A204.1 (cell line): ENCODE results near the gene AFF3.
"Not testable (repeated sequence)": the region's sequence is repeated elsewhere in the genome, so short reads cannot be mapped to it uniquely, and the experiment has no call there.

Experiments
- FAIRE-seq: peaks from 2 replicates; lab custom pipeline; 2012; peaks lifted over from hg19 to GRCh38; lab: Jason Lieb, UNC

Gene AFF3

GRCh38 chr2:99694331-99694730 lies 448.1 kb downstream of the AFF3 start:
- FAIRE-seq: no peak

GRCh38 chr2:99692785-99693184 lies 449.6 kb downstream of the AFF3 start:
- FAIRE-seq: no peak

GRCh38 chr2:99691926-99692325 lies 450.5 kb downstream of the AFF3 start:
- no peak for FAIRE-seq

DNA sequence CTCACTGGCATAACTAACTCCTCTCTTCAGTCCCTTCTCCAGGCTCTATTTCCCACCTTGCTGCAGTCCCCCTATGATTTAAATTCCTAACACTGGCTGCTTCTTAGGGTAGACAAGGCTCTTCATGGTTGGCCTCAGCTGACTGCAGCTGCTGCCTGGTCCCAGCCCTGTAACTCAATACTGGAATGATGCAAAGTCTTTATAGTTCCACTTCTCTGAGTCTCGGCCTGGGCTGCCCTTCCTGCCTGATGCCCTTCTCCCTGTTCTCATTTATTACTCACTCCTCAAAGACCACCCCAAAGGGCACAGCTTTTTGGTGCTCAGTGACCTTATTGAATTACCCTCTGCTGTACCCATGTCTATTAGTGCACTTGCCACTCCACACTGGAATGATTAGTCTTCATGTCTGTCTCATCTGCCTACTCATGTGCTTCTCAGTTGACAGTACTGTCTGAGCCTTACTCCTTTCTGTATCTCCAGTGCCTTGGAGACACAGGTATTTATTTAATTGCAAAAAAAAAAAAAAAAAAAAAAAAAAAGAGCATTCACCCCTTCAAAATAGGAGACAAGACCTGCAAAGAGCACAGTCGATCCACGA lies 453.1 kb downstream of the AFF3 start:
- no peak for FAIRE-seq

- FAIRE-seq: no peak
Observed at GRCh38 chr2:99688699-99689098, 453.7 kb downstream of the AFF3 start.

GRCh38 chr2:99682275-99683060 lies 459.9 kb downstream of the AFF3 start:
- no peak for FAIRE-seq

DNA sequence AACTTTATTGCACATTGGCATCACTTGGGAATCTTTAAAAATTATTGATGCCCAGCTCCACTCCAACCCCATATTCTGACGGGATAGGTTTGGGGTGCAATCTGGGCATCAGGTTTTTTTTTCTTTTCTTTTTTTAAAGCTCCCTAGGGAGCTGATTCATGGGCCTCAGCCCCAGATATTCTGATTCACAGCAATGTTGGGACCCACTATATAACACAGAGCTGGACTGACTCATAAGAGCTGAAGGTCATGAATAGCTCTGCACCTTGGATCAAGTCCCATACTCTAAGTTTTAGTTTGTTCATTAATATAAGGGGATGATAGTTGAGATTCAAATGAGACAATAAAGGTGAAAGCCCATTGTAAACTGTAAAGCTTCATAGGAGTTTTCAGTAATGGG lies 461.4 kb downstream of the AFF3 start:
- FAIRE-seq: no peak

DNA sequence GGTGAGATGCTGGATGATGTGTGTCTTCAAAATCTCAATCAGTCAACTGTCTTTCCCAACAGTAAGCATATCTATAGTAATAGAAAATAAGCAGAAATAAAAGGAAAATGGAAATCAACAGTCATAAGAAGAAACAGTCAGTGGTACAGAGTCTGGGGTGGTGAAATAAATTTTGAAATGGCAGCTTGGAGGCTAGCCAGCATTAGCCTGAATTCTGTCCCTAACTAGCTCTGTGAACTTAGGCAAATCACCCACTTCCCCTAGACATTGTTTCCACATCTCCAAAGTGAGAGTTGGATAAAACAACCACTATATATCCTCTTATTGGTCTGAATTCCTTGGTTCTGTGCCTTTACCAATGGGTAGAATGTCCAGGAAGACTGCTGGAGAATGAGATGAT lies 462.9 kb downstream of the AFF3 start:
- no peak for FAIRE-seq

- FAIRE-seq: no peak
Observed at GRCh38 chr2:99678625-99679024, 463.8 kb downstream of the AFF3 start.

DNA sequence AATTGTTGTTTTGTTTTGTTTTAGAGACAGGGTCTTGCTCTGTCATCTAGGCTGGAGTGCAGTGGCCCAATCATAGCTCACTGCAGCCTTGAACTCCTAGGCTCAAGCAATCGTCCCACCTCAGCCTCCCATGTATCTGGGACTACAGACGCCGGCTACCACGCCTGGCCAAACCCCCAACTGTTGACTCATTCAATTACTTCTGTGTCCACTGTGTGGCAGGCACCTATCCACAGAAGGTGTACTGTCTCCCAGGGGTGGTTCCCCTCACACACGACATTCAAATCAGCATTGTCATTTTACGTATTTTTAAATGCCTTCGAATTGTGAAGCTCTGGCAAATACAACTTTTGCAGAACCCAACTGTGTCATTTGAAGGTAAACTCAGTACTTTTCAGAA lies 464.6 kb downstream of the AFF3 start:
- FAIRE-seq: no peak

DNA sequence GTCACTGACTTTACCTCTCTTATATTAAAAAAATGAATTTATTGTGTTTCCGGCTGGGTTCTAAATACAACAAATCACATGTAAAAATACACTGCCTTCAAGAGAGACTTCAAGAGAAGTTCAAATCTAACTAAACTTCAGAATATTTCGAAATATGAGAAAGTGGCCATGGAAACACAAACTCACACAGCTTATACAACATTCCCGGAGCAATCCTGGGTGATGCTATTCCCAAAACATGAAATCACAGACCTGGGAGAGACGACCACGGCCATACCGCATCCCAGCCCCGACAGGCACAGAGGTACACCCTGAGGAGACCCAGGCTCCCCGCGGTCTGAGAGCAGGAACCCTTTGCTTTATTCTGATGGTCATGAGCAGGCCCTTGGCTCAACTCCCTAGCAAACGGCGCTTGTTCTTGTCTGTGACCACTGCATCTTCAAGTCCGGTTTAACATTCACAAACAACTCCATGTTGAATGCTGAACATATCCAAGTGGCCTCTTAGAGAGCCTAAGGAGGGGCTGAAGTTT lies 467.2 kb downstream of the AFF3 start:
- FAIRE-seq: no peak

DNA sequence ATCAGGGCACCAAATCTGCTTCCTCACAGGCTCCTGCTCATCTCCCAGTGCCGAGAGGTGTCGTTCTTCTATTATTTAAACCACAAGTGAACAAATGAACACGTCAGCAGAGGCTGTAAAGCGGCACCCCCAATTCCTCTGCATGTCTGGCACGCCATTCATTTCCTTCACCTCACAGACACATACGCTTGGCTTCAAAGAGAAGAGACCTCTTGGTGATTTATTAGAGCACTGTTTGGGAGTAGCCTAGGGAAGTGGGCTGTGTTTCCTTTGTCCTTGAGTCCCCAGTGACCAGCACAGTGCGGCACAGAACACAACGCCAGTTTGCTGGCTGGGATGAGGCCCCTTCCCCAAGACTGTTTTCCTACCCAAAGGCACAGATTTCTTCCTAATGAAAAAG lies 468.3 kb downstream of the AFF3 start:
- FAIRE-seq: no peak

GRCh38 chr2:99672766-99673350 lies 469.5 kb downstream of the AFF3 start:
- no peak for FAIRE-seq

GRCh38 chr2:99670768-99671734 lies 471.3 kb downstream of the AFF3 start:
- FAIRE-seq: no peak

DNA sequence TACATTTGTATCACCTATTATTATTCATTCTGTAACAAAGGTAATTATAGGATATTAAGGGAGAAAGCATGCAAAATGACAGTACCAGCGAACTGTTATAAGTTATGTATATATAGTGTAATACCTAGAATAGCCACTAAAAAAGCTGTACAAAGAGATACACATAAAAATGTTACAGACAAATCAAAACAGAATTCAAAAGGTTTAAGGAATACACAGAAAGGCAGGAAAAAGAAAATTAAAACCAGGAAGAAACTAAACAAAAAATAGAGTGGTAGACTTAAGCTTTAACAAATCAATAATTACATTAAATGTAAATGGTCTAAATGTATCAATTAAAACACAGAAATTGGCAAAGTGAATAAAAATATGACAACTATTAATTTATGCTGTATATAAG lies 476.1 kb downstream of the AFF3 start:
- no peak for FAIRE-seq

DNA sequence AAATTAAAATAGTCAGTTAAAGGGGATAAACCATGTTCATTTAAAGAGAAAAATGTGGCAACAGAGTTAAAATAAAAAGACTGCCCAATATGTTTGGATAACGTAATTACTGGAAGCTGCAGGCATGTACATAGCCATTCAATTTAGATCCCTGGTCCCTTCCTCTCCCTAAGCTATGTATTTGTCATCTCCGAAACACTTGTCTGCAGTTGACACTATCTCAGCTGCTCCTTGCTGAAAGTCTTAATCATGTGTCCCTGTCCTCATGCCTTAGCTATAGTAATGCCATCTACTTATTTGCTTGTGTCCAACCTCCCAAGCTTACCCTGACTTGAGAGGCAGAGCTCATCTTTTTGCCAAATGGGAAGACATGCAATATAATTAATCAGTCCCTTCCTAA lies 478.7 kb downstream of the AFF3 start:
- no peak for FAIRE-seq

DNA sequence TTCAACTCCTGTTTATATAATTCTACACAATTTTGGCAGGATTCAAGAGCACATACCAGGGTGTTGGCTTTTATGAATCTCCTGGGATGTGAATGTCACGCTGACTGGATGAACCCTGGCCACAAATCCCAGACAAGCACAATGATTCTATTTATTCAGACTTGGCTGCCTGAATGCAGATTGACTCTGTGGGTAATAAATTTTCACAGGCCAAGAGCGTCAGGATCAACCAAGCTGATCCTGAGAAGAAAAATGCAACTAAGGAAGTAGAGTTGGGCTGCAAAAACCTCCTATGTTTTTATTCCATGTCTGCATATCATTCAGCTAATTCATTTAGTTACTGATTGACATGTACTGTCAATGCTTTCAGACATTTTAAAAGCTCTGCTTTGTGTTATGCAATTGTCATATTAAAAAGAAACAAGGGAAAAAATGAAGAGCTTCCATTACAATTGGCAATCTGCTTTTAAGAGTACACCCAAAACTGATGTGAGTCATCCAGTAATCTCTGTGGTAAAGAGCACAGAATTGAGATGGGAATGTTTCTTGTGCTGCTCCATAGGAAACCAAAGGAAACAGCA lies 479.5 kb downstream of the AFF3 start:
- FAIRE-seq: no peak

DNA sequence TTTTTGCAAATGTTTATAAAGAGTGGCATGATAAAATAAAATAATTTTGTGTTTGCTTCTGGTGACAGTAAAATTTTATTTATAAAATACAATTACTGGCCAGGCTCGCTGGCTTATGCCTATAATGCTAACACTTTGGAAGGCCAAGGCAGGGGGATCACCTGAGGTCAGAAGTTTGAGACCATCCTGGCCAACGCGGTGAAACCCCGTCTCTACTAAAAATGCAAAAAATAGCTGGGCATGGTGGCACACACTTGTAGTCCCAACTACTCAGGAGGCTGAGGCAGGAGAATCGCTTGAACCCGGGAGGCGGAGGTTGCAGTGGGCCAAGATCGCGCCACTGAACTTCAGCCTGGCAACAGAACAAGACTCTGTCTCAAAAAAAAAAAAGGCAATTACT lies 480.6 kb downstream of the AFF3 start:
- not testable (repeated sequence) for FAIRE-seq

DNA sequence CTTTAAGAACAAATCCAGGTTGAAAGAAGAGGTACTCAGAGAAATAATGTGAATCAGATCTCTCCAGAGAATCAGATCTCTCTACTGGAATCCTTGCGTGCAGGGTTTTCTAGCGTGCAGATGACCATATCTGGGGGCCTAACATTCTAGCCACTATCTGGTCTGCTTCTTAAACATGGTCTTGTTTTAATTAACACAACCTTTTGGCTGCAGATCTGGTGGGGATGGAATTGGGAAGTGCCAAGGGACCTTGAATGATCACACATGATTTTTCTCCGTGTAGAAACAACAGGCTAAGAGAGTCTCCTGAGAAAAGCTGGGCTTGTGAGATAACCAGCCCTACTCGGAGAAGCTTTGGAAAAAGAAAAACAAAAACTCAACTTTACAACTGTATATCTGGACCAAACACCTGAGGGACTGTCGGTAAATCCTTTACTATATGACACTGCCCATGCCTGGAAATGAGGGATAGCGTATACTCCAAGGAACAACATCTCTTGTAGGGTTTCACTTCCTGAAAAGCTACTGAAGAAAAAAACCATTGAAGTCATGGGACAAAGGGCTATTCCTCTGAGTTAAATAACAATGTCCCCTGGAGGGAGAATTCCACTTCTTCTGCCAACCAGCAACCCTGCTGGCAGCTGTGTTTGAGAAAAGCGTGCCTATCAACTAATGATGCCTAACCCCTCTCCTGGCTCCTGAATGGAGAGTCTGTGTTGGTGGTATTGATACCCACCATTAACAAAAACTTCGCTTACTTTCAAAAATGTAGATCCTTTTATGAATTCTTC lies 481.6 kb downstream of the AFF3 start:
- no peak for FAIRE-seq

- no peak for FAIRE-seq
Observed at GRCh38 chr2:99659874-99660273, 482.5 kb downstream of the AFF3 start.

- FAIRE-seq: no peak
Observed at GRCh38 chr2:99657691-99658258, 484.6 kb downstream of the AFF3 start.
